Stimulated activated CD4-positive, alpha-beta T cell treated with anti-CD3 and anti-CD28 coated beads, Interleukin-12 subunit alpha, Interleukin-12 subunit beta, amount 100 ng/mL, for 48 hours (primary cell): Measurements from ENCODE around the gene TSPAN18.
"Not testable (repeated sequence)": the region's sequence is repeated elsewhere in the genome, so short reads cannot be mapped to it uniquely, and the experiment has no call there.

Source experiments
- DNase-seq, 3 donors: peaks; one replicate each; pipeline ENCODE4 v3.0.0-alpha.2; 2020; ENCODE audit warnings: low read depth in 2 of 3, low spot score in 1 of 3

Gene TSPAN18

GRCh38 chr11:44861849-44862557, 135.2 kb downstream of the TSPAN18 start:
- peak; percentile 75 to 88 (median 83) for DNase-seq

DNA sequence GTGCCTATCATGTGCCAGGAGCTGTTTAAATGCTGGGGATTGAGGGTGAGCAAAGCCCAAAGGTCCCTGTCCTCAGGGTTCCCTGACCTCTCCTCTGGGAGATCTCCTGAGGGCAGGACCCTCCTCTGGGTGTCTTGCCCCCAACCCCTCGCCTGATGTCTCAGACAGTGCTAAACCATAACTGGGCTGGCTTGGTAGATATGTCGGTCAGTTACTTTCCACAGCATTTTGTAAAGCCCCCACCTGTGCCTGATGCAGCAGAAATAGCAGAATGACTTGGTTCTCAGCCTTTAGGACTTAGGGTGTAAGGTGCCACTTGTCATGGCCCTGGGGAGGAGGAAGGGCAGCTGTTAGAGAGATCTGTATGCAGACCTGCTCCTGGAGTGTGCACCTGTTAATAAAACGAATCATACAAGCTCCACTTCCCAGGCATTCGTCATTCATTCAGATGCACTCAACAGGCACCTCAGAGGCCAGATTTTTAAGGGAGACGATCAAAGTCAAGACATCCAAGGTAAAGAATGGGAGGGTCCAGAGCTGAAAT, 135.9 kb downstream of the TSPAN18 start:
- no peak for DNase-seq

DNA sequence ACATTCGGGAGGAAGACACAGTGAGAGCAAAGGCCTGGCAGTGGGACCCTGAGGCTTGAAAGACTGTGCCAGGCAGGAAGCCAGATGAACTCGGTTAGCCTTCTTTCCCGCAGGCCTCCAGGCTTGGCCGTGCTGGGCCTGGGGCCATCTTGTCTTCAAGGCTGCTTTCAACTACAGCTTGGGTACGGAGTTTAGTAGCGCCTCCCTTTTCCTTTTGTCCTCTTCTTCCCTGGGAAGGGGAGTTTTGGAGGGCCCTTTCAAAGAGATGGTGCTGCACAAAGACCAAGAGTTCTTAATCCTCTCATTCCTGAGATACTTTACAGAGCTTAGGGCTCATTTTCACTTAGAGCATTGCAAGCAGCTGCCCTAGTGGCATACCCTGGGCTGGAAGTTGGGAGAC, 136.5 kb downstream of the TSPAN18 start:
- no peak for DNase-seq

DNA sequence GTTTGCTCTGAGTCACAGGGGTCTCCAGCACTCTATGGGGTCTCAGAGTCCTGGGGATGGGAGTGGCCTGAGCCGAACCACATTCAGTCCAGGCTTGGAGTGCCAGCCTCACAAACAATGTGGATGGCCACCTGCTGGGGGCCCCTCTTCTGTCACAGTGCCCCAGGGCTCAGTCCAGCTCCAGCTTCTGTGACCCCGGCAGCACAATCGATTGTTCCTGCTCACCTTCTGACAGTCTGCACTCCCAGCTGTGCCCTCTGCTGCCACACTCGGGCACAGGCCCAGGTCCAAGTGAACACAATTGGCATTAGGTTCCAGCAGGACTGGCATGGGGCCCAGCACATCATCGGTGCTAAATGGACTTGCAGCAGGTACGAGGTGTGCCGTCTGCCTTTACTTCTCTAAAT, 139.1 kb downstream of the TSPAN18 start:
- no peak for DNase-seq

DNA sequence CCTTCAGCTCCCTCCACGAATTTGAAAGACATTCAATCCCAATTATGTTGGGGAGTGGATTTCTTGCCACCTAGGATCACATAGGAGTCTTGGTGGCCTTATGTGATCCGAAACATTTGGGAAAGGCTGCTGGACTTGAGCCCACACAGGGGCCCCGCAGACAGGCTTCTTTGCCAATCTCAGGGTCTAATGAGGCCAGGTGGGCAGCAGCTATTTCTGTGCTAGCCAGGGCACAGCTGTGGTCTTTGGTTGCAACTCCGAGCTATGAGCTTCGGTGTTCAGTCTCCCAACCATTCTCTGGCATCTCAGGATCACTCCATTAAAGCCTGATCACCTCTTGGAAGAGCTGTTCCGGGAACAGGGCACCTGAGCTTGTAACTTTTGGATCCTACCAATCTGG, 139.5 kb downstream of the TSPAN18 start:
- no peak for DNase-seq

- no peak for DNase-seq
Measured at GRCh38 chr11:44868021-44868420, 141.3 kb downstream of the TSPAN18 start.

DNA sequence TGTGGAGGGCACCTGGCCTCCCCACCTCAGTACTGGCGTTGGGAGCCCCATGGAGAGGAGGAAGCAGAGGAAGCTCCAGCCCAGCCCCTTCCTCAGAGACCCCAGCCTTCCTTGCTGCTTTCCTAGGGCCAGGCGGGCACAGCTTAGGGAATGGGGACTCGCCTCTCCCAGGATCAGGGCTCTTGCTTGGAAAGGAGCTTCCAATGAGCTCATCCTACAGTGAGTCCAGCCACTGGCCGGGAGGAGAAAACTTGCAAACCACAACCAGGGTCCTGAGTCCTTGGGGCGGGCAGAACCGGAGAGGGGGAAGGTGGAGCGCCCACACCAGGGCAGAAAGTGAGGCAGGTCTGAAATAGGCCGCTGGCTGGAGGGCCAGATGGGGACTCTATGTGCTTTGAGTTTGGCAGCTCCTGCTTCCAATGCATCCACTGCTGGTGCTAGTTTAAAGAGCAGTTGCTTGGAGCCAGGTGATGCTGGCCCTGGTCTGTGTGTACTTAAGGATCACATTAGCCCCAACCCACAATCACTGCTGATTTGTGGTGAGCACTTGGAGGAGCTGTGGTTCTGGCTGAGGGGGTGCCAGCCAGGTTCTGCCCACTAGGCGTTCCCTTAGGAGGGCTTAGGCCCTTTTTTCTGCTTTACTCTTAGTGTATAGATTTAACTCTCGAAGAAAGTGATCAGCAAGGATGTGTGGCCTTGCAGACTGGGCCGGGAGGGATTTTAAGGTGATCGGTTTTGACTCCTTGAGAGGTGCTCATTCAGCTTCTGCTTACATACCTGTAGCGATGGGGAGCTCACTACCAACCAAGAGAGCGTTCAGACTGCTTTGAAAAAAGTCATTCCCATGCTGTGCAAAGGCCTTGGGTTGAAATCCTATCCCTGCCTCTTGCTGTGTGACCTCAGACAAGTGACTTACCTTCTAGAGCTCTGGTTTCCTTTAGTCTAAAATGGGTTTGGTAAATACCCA, 142.0 kb downstream of the TSPAN18 start:
- DNase-seq: no peak

DNA sequence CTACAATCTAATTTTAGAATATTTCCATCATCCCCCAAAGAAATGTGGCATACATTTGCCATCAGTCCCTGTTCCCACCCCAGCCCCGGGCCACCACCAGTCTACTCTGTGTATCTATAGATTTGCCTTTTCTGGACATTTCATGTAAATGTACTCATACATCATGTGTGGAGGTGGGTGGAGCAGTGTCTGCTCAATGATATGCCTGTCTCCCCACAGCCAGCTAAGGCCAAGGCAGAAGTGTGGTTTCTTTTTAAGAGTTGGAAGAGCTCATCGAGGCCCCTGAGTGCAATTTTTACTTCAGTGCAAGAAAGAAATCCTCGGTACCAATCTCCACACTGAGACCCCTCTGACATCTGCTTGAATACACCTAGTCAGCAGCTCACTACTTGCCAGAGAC, 143.4 kb downstream of the TSPAN18 start:
- no peak for DNase-seq

DNA sequence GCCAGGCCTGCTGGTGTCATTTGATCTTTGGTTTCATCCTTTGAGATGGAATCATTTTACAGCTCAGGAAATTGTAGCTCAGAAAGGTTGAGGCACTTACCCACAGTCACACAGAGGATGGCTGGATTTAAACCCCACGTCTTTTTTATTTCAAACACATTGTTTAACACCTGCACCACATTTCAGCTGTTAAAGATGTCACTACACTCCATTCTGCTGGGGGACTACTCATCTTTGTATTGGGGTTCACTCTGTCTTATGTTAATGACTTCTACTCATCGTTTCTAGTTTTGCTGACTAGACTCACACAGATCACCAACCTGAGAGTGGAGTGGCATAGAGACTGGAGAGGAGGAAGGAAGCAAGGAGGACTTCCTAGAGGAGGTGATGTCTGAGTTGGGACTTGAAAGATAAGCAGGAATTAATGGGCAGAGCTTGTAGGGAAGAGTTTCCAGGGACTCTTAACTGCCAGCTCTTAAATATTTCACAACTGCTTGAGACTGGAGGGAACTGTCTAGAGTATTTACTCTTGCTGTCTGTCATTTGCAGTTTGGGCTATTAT, 143.9 kb downstream of the TSPAN18 start:
- DNase-seq: no peak

- DNase-seq: not testable (repeated sequence)
Measured at GRCh38 chr11:44871682-44872081, 144.9 kb downstream of the TSPAN18 start.

DNA sequence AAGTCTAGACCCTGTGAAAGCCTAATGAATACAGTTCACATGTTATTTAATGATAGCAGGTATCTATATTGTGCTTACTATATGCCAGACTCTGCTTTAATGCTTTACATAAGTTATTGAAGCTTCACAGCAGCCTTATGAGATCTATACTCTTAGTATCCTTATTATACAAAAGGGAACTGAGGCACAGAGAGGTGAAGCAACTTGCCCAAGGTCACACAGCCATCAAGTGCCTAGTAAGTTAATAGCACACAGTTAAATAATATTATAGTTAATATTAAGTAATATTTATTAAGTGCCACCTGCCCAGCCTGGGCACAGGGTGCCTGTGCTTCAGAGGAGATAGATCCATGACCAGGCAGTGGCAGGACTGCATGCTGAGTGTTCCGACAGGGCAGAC, 145.8 kb downstream of the TSPAN18 start:
- DNase-seq: no peak

- DNase-seq: no peak
Measured at GRCh38 chr11:44873537-44873936, 146.8 kb downstream of the TSPAN18 start.

DNA sequence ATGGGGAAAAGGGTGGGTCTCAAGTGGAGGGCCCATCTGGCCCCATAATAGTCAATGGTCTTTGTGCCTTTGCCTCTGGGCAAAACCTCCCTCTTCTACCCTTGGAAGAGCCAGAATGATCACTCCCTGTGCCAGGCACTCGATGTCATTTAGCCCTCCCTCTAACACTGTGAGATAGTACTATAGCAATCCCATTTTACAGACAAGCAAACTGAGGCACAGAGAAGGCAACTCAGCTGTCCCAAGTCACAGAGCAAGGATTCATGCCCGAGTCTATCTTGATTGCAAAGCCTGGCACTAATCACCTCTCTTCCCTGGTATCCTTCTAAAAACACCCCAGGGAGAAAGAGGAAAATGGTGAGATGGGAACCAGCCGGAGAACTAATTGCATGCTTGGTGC, 147.5 kb downstream of the TSPAN18 start:
- DNase-seq: no peak

DNA sequence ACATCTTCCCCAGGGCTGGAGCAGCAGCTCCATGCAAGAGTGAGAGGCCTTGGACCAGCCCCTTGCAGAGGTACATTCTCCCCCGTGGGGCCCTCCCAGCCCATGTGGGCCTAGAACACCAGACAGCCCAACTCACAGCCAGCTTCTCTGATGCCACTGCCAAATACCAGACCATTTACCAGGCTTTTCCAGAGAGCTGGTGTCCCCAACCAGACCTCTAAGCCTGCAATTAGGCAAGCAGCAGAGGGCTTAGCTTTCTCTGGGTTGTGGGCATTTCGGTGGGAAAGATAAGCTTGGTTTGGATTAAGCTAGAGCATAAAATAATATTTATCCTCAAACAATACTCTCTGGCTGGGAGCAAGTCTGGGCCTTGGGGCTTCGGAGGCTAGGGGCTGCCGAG, 148.3 kb downstream of the TSPAN18 start:
- DNase-seq: no peak

DNA sequence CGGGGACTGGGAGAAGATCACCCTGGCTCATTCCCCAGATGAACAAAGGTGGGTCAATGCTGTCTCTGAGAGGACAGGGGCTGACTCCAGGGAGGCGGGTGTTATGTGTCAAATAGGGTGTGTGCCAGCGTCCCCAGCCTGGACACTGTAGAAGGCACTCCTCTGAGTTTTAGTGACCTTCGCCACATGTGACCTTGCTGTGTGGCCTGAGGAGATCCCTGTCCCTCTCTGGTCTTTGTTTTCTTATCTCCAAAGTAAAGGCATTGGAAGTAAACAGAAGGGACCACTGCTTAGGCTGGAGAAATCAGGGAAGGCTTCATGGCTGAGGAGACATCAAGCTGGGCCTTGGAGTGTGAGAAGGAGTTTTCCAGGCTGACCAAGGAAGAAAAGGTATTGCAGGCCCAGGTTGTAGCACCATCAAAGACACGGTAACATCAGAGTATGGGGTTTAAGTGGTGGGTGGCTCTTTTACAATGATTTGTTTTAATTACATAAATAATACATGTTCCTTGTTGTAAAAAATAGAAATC, 149.5 kb downstream of the TSPAN18 start:
- no peak for DNase-seq

GRCh38 chr11:44876906-44877305, 150.1 kb downstream of the TSPAN18 start:
- DNase-seq: no peak

DNA sequence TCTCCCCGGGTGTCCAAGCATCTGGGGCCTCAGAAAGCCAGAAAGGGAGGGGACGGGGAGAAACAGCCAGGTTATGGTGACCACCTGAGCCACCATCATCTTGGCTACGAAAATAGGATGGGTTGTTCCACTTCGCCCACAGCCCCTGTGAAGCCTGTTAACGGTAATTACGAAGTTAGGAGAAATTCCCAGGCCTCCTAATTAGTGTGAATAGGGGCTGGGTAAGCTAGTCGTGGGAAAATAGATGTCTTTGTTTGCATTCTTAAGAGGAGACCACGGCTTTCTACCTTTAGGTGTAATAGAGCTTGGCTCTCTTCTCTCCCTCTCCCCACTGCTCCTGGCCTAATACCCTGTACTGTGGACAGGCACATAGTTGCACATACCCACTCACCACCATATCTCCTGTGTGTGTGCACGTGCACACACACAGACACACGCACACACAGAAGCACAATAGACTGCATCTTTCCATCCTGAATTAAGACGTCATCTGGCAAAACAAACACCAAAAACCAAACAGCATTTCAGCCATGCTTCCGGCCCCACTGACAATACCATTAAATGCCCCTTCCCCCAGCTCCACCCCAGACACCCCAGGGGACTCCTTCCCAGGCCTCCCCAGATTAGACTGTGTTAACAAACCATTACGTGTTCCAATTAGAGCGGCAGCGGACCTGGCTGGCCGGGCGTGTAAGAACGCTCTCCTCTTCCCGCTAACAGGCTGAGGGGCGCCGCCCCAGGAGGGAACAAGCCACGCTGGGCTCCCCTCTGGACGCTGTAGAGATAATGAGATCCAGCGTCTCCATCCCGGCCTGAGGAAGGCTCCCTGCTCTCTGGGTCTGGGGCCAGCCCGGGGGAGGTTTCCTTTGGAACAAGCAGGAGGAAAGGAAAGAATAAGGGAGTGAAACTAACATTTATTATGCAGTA, 151.1 kb downstream of the TSPAN18 start:
- no peak for DNase-seq

DNA sequence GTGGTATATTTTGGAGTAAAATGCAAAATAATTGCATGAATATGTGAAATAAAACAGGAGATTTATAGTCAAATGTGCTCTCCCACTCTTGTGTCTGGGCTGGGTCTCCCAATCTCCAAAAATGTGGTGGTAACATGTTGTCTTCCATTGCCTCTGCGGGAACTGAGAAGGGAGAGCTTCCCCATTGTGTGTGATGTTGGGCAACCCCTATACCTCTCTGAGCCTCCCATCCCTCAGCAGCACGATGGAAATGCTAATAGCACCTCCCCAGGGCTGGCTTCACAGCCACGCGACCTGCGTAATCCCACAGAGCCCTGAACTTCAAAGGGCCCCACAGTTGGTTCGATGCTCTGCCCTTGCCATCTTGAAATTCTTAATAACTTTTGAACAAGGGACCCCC, 151.9 kb downstream of the TSPAN18 start:
- DNase-seq: no peak

- DNase-seq: no peak
Measured at GRCh38 chr11:44879432-44879831, 152.7 kb downstream of the TSPAN18 start.

DNA sequence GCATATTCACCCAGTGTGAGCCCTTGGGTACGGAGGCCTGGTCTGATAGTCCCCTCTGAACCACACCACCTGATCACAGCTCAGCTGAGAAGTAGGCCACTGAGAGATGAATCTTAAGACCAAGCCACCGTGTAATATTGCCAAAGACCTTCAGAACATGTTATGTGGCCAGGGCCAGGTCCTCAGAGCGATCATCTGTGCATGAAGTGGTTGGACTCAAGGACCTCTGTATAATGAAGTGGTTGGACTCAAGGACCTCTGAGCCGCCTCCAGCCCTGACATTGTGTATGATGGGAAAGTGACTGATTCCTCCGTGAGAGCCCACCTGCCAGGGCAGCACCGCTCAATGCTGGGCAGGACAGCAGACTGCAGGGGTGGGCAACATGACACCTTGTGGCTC, 153.7 kb downstream of the TSPAN18 start:
- DNase-seq: no peak
